Neural progenitor cell (in vitro differentiated cells): ENCODE measurements around the gene MTF2.

Experiments
- EZH2phosphoT487 ChIP-seq: fragments of 200-600 bp; sonication (generic); IDR thresholded peaks from 2 replicates; pipeline ENCODE4 v1.6.1; 2017; ENCODE audit warnings: antibody characterized with exemption
- TF ChIP-seq, protein P1 (sequence below): fragments of 200-600 bp; sonication (generic); IDR thresholded peaks from 2 replicates; pipeline ENCODE4 v1.5.1; 2017; ENCODE audit warnings: antibody characterized with exemption, mild to moderate bottlenecking

DNA sequence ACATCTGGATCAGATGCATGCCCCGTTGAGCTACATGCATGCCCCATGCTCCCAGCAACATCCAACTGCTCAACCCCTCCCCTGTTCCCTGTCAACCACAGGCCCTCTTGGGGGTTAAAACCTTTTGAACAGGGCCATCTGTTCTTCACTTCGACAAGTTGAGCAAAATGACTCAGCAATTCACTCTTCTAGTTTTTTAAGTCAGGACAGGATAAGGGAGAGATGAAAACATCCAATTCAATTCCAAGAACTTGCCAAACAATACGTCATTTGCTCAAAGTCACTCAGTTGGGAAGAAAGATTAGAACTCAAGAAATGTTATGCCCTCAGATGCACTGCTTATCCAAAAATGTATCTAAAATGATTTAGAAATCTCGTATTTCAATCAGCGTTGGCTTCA lies 46.1 kb upstream of the MTF2 start:
- TF ChIP-seq, protein P1, sequence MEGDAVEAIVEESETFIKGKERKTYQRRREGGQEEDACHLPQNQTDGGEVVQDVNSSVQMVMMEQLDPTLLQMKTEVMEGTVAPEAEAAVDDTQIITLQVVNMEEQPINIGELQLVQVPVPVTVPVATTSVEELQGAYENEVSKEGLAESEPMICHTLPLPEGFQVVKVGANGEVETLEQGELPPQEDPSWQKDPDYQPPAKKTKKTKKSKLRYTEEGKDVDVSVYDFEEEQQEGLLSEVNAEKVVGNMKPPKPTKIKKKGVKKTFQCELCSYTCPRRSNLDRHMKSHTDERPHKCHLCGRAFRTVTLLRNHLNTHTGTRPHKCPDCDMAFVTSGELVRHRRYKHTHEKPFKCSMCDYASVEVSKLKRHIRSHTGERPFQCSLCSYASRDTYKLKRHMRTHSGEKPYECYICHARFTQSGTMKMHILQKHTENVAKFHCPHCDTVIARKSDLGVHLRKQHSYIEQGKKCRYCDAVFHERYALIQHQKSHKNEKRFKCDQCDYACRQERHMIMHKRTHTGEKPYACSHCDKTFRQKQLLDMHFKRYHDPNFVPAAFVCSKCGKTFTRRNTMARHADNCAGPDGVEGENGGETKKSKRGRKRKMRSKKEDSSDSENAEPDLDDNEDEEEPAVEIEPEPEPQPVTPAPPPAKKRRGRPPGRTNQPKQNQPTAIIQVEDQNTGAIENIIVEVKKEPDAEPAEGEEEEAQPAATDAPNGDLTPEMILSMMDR: no peak
- TF ChIP-seq EZH2phosphoT487: no peak
